Measurements from ENCODE around the gene RHBDF1.

RHBDF1 gene

GRCh38 chr16:72561-73548 is at the start of gene RHBDF1:
TSS of gene RHBDF1 (minus strand) at chr16:72631. CDS start at chr16:65015, 7,616 bp downstream.
- no peak for DNase-seq

GRCh38 chr16:120756-121155 is 48.3 kb upstream of the RHBDF1 start:
- DNase-seq = no peak

GRCh38 chr16:119835-120491 is 47.5 kb upstream of the RHBDF1 start:
- no peak for DNase-seq

- DNase-seq = no peak
Observed at GRCh38 chr16:119295-119694, 46.9 kb upstream of the RHBDF1 start.

GRCh38 chr16:118857-119256 is 46.4 kb upstream of the RHBDF1 start:
- DNase-seq = no peak

- peak; percentile 23 for DNase-seq
Observed at GRCh38 chr16:117379-118365, 45.2 kb upstream of the RHBDF1 start.

GRCh38 chr16:116015-116414 is 43.6 kb upstream of the RHBDF1 start:
- no peak for DNase-seq

- DNase-seq = no peak
Observed at GRCh38 chr16:114327-114726, 41.9 kb upstream of the RHBDF1 start.

- no peak for DNase-seq
Observed at GRCh38 chr16:112153-112840, 39.9 kb upstream of the RHBDF1 start.

GRCh38 chr16:106623-107324 is 34.3 kb upstream of the RHBDF1 start:
- peak; percentile 69 for DNase-seq

GRCh38 chr16:105521-105920 is 33.1 kb upstream of the RHBDF1 start:
- DNase-seq = no peak

- DNase-seq = no peak
Observed at GRCh38 chr16:104928-105327, 32.5 kb upstream of the RHBDF1 start.

GRCh38 chr16:104355-104754 is 31.9 kb upstream of the RHBDF1 start:
- DNase-seq = no peak

- no peak for DNase-seq
Observed at GRCh38 chr16:102060-102855, 29.8 kb upstream of the RHBDF1 start.

- no peak for DNase-seq
Observed at GRCh38 chr16:101586-101985, 29.2 kb upstream of the RHBDF1 start.

GRCh38 chr16:100989-101388 is 28.6 kb upstream of the RHBDF1 start:
- DNase-seq = no peak

GRCh38 chr16:97822-98221 is 25.4 kb upstream of the RHBDF1 start:
- DNase-seq = no peak

GRCh38 chr16:96935-97381 is 24.5 kb upstream of the RHBDF1 start:
- peak; percentile 48 for DNase-seq

GRCh38 chr16:94918-95265 is 22.5 kb upstream of the RHBDF1 start:
- DNase-seq = no peak

GRCh38 chr16:92431-93339 is 20.3 kb upstream of the RHBDF1 start:
- no peak for DNase-seq

Data from DMS 273 treated with DMSO at 0.1 percent for 48 hours (cell line).